ENCODE results near the gene TMEM170B.

TMEM170B gene

DNA sequence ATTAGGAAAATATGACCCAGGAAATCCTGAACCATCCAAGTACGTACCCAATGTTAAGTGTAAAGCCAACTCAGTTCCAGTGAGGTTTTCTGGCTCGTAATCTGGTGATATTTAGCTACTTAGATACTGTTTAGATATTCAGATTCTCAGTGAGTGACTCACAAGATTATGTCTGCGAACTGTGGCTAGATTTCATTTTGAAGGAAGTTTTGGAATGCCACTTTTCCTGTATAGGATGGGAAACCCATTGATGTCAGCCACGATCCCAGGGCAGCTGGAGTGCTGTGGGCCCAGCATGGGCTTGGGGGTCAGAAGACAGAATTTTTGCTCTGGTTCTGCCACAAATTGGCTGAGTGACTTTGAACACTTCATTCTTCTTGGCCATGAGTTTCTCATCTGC, 76.3 kb downstream of the TMEM170B start:
- no peaks in the 10 kb centered on the region for H3K9me3 ChIP-seq (ENCODE audit: control insufficient read depth, insufficient read depth, low read length)
- no peaks in the 10 kb centered on the region for H3K9me2 ChIP-seq (replicated peaks; ENCODE audit: control insufficient read depth, low read length)
- H3K79me2 ChIP-seq (ENCODE audit: control insufficient read depth, low read length): no peaks in the 10 kb centered on the region
- H3K27ac ChIP-seq (ENCODE audit: low read depth, low read length): no peak overlapping the region
- no peaks in the 10 kb centered on the region; the same call in 1 of the 2 replicates for H3K27me3 ChIP-seq (ENCODE audit: control insufficient read depth, low read length)
- H4K20me1 ChIP-seq (ENCODE audit: control insufficient read depth, insufficient read depth, low read depth, low read length): no peaks in the 10 kb centered on the region
- no peaks in the 10 kb centered on the region for H3F3A ChIP-seq (ENCODE audit: control insufficient read depth, insufficient read depth)
- H3K4me2 ChIP-seq (ENCODE audit: low read length): no peak overlapping the region
- H3K4me1 ChIP-seq (ENCODE audit: control insufficient read depth, low read length): no peaks in the 10 kb centered on the region
- H3K36me3 ChIP-seq (ENCODE audit: control insufficient read depth, low read length): no peaks in the 10 kb centered on the region
- H3K4me3 ChIP-seq (ENCODE audit: low read length): no peak overlapping the region
- TF ChIP-seq CTCF (IDR thresholded peaks at IDR 0.05; ENCODE audit: low read depth, low read length, poor library complexity, severe bottlenecking) (no peak), EZH2phosphoT487 (IDR thresholded peaks at IDR 0.05; ENCODE audit: borderline replicate concordance, low read length) (no peak)

DNA sequence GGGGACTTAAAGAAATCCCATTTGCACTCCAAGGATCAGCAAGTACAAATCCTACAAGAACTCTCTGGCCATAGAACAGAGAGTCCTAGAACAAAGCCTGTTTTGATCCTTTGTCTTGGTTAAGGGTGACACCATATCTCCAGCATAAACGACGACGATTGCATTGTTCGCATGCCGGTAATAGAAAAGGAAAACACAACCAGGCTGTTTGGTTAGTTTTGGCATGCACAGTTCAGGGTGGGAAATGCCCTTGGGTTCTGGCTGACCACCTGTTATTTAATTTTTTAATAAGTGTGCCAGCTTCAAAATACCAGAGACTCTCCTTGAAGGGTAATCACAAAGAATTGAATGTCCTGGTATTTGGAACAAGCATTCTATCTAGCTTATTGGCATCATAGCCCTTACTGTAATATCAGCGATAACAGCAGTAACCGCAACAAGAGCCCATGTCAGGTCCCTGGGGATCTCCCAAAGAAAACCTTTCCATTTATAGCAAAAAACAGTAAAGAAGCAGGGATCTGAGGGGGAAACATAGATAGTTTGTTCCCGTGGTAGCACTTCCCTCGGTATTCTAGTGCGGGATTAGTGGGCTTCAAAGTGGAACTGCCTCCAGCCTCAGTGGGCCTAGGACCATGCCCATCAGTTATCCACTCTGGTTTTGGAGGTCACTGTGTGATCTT, 77.1 kb downstream of the TMEM170B start:
- Histone ChIP-seq H3K4me2 (ENCODE audit: low read length) (no peak overlapping the region), H3K36me3 (ENCODE audit: control insufficient read depth, low read length) (no peaks in the 10 kb centered on the region), H3K4me1 (ENCODE audit: control insufficient read depth, low read length) (no peaks in the 10 kb centered on the region), H3K4me3 (ENCODE audit: low read length) (no peak overlapping the region), H3K27ac (ENCODE audit: low read depth, low read length) (no peak overlapping the region), H4K20me1 (ENCODE audit: control insufficient read depth, insufficient read depth, low read depth, low read length) (no peaks in the 10 kb centered on the region), H3K79me2 (ENCODE audit: control insufficient read depth, low read length) (no peaks in the 10 kb centered on the region), H3K9me2 (replicated peaks; ENCODE audit: control insufficient read depth, low read length) (no peaks in the 10 kb centered on the region), H3F3A (ENCODE audit: control insufficient read depth, insufficient read depth) (no peaks in the 10 kb centered on the region), H3K27me3 (ENCODE audit: control insufficient read depth, low read length) (no peaks in the 10 kb centered on the region), H3K9me3 (ENCODE audit: control insufficient read depth, insufficient read depth, low read length) (no peaks in the 10 kb centered on the region)
- TF ChIP-seq CTCF (IDR thresholded peaks at IDR 0.05; ENCODE audit: low read depth, low read length, poor library complexity, severe bottlenecking) (no peak), EZH2phosphoT487 (IDR thresholded peaks at IDR 0.05; ENCODE audit: borderline replicate concordance, low read length) (no peak)

DNA sequence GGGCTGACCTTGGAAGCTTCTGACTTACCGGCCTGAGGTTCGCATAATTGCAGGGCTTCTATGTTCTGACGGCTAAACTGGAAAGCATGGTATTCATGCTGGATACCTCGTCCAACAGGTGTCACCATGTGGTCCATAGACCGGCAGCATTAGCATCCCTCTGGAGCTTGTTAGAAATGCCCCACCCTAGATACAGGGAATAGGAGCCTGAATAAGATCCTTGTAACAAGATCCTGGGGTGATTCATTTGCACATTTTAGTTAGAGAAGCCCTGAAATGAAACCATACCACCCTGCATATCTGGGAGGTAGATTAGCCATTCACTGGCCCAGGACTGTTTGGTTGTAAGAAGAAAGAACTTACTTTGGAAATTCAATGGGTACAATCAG, 77.7 kb downstream of the TMEM170B start:
- no peaks in the 10 kb centered on the region for H4K20me1 ChIP-seq (ENCODE audit: control insufficient read depth, insufficient read depth, low read depth, low read length)
- H3K27ac ChIP-seq (ENCODE audit: low read depth, low read length): no peak overlapping the region
- no peaks in the 10 kb centered on the region for H3K9me3 ChIP-seq (ENCODE audit: control insufficient read depth, insufficient read depth, low read length)
- H3K36me3 ChIP-seq (ENCODE audit: control insufficient read depth, low read length): no peaks in the 10 kb centered on the region
- H3K79me2 ChIP-seq (ENCODE audit: control insufficient read depth, low read length): no peaks in the 10 kb centered on the region
- no peaks in the 10 kb centered on the region for H3K9me2 ChIP-seq (replicated peaks; ENCODE audit: control insufficient read depth, low read length)
- H3F3A ChIP-seq (ENCODE audit: control insufficient read depth, insufficient read depth): no peaks in the 10 kb centered on the region
- no peaks in the 10 kb centered on the region for H3K4me1 ChIP-seq (ENCODE audit: control insufficient read depth, low read length)
- no peak overlapping the region for H3K4me3 ChIP-seq (ENCODE audit: low read length)
- TF ChIP-seq EZH2phosphoT487 (IDR thresholded peaks at IDR 0.05; ENCODE audit: borderline replicate concordance, low read length): no peak
- TF ChIP-seq CTCF (IDR thresholded peaks at IDR 0.05; ENCODE audit: low read depth, low read length, poor library complexity, severe bottlenecking): no peak
- H3K4me2 ChIP-seq (ENCODE audit: low read length): no peak overlapping the region
- no peaks in the 10 kb centered on the region for H3K27me3 ChIP-seq (ENCODE audit: control insufficient read depth, low read length)

Data from DOHH2 (cell line).